ENCODE measurements around the gene PARP8. TPM values are rescaled to one million over a fixed set of nuclear protein-coding genes. Genes with fewer than 3 reads are reported as not detected.
"Not testable (repeated sequence)": the region's sequence is repeated elsewhere in the genome, so short reads cannot be mapped to it uniquely, and the experiment has no call there.

Gene PARP8
- total and polyA plus RNA-seq, 2 of the 8 experiments (the other 6 are each of a cell fraction or from before 2014, with no cell fraction given) = 16.6 to 30.6 TPM

- H3K9me3 ChIP-seq (ENCODE audit: insufficient read depth in 2 of 2, low read depth in 1 of 2, low read length in 1 of 2) = no peaks in the 10 kb centered on the region
- H3K9ac ChIP-seq (replicated peaks in 1 of 4; ENCODE audit: extremely low read depth in 1 of 4, low read depth in 3 of 4, low read length in 3 of 4) = no peak overlapping the region
- TF ChIP-seq KDM1A (IDR thresholded peaks at IDR 0.05; ENCODE audit: borderline replicate concordance, low read length) (no peak), SP1 (IDR thresholded peaks at IDR 0.05; ENCODE audit: low read depth, low read length) (no peak)
- H2BK120ac ChIP-seq (replicated peaks; ENCODE audit: low read depth, low read length) = no peak overlapping the region
- 86% methylated on average over 3 of the region's 3 CpGs; no CpG with 5 or more reads in 1 of the 2 experiments for WGBS, 2 experiments (ENCODE audit: extremely low coverage in 1 of 2, insufficient coverage in 1 of 2, insufficient read length in 1 of 2, insufficient replicate concordance in 2 of 2, low coverage in 1 of 2, low lambda C conversion rate in 2 of 2, missing lambda C conversion rate in 1 of 2)
- H2BK5ac ChIP-seq (ENCODE audit: low read depth, low read length) = no peak overlapping the region
- ChIA-PET POLR2A (ENCODE audit: partially characterized antibody) (no interaction called here), CTCF (ENCODE audit: partially characterized antibody) (no interaction called here)
- no peak overlapping the region for H3K18ac ChIP-seq (ENCODE audit: extremely low read depth, low read length)
- no peak overlapping the region for H2AFZ ChIP-seq (ENCODE audit: low read length)
- H3K23ac ChIP-seq (ENCODE audit: insufficient read length) = no peak overlapping the region
- no peak overlapping the region for H4K8ac ChIP-seq (ENCODE audit: extremely low read depth, insufficient read depth, low read length)
- no peaks in the 10 kb centered on the region for H4K20me1 ChIP-seq (replicated peaks in 1 of 2; ENCODE audit: control insufficient read depth in 1 of 2, insufficient read depth in 2 of 2, low read length in 2 of 2)
- H4K91ac ChIP-seq (replicated peaks; ENCODE audit: insufficient read length, low read length) = no peak overlapping the region
- H2BK20ac ChIP-seq (ENCODE audit: low read length) = no peak overlapping the region
- H2BK15ac ChIP-seq (ENCODE audit: low read length) = no peak overlapping the region
- H3K27ac ChIP-seq (ENCODE audit: low read depth, low read length) = no peak overlapping the region
- no peak overlapping the region for H3K56ac ChIP-seq (replicated peaks; ENCODE audit: insufficient read length, low read depth, low read length)
- no peaks in the 10 kb centered on the region for H3K79me2 ChIP-seq (ENCODE audit: control insufficient read depth in 1 of 2, insufficient read depth in 2 of 2, low read length in 2 of 2)
- no peak overlapping the region for H2AK5ac ChIP-seq (ENCODE audit: low read depth, low read length)
- no peak overlapping the region for H2BK12ac ChIP-seq (ENCODE audit: low read depth, low read length)
- no peaks in the 10 kb centered on the region for H3K79me1 ChIP-seq (ENCODE audit: low read depth, low read length)
- H3K23me2 ChIP-seq (ENCODE audit: low read depth, low read length) = no peaks in the 10 kb centered on the region
- no peak overlapping the region for H4K5ac ChIP-seq (ENCODE audit: insufficient read length, low read depth, low read length)
- no peaks in the 10 kb centered on the region for H3K36me3 ChIP-seq (ENCODE audit: control insufficient read depth in 2 of 4, insufficient read depth in 4 of 4, low read length in 3 of 4)
- no peak for FAIRE-seq
- H3K14ac ChIP-seq (ENCODE audit: insufficient read length) = no peak overlapping the region
- no peak for DNase-seq (ENCODE audit: low read depth in 1 of 2, low spot score in 2 of 2)
- H3K4me1 ChIP-seq (replicated peaks in 1 of 4; ENCODE audit: control insufficient read depth in 3 of 4, insufficient read depth in 4 of 4, low read length in 3 of 4) = no peaks in the 10 kb centered on the region
- no peaks in the 10 kb centered on the region for H3K27me3 ChIP-seq (replicated peaks in 1 of 4; ENCODE audit: control insufficient read depth in 3 of 4, extremely low read depth in 1 of 4, insufficient read depth in 3 of 4, low read length in 3 of 4)
- no peak overlapping the region for H3K4me2 ChIP-seq (ENCODE audit: insufficient read depth in 1 of 2, low read depth in 2 of 2, low read length in 2 of 2)
- no peak overlapping the region for H3K4me3 ChIP-seq (ENCODE audit: extremely low read depth in 1 of 4, insufficient read depth in 2 of 4, low read depth in 3 of 4, low read length in 4 of 4)
- no peak overlapping the region for H3K4ac ChIP-seq (replicated peaks; ENCODE audit: insufficient read length, low read depth, low read length)
These were observed 142.0 kb downstream of the PARP8 start for GRCh38 chr5:50808406-50808805.

- 95% methylated on average over 6 of the region's 6 CpGs; no CpG with 5 or more reads in 1 of the 2 experiments for WGBS, 2 experiments (ENCODE audit: extremely low coverage in 1 of 2, insufficient coverage in 1 of 2, insufficient read length in 1 of 2, insufficient replicate concordance in 2 of 2, low coverage in 1 of 2, low lambda C conversion rate in 2 of 2, missing lambda C conversion rate in 1 of 2)
- H2BK12ac ChIP-seq (ENCODE audit: low read depth, low read length); H4K8ac ChIP-seq (ENCODE audit: extremely low read depth, insufficient read depth, low read length); H2AK5ac ChIP-seq (ENCODE audit: low read depth, low read length); H2BK20ac ChIP-seq (ENCODE audit: low read length); DNase-seq (ENCODE audit: low read depth in 1 of 2, low spot score in 2 of 2); H4K20me1 ChIP-seq (replicated peaks in 1 of 2; ENCODE audit: control insufficient read depth in 1 of 2, insufficient read depth in 2 of 2, low read length in 2 of 2); H3K9me3 ChIP-seq (ENCODE audit: insufficient read depth in 2 of 2, low read depth in 1 of 2, low read length in 1 of 2); H3K56ac ChIP-seq (replicated peaks; ENCODE audit: insufficient read length, low read depth, low read length); H3K4ac ChIP-seq (replicated peaks; ENCODE audit: insufficient read length, low read depth, low read length); H3K27ac ChIP-seq (ENCODE audit: low read depth, low read length); H3K23ac ChIP-seq (ENCODE audit: insufficient read length); H2AFZ ChIP-seq (ENCODE audit: low read length); POLR2A ChIA-PET (ENCODE audit: partially characterized antibody); FAIRE-seq; CTCF ChIA-PET (ENCODE audit: partially characterized antibody); H2BK15ac ChIP-seq (ENCODE audit: low read length); H3K4me2 ChIP-seq (ENCODE audit: insufficient read depth in 1 of 2, low read depth in 2 of 2, low read length in 2 of 2); H4K91ac ChIP-seq (replicated peaks; ENCODE audit: insufficient read length, low read length); H3K79me2 ChIP-seq (ENCODE audit: control insufficient read depth in 1 of 2, insufficient read depth in 2 of 2, low read length in 2 of 2); H3K27me3 ChIP-seq (replicated peaks in 1 of 4; ENCODE audit: control insufficient read depth in 3 of 4, extremely low read depth in 1 of 4, insufficient read depth in 3 of 4, low read length in 3 of 4); H3K4me3 ChIP-seq (ENCODE audit: extremely low read depth in 1 of 4, insufficient read depth in 2 of 4, low read depth in 3 of 4, low read length in 4 of 4); H3K23me2 ChIP-seq (ENCODE audit: low read depth, low read length); H3K9ac ChIP-seq (replicated peaks in 1 of 4; ENCODE audit: extremely low read depth in 1 of 4, low read depth in 3 of 4, low read length in 3 of 4); H3K79me1 ChIP-seq (ENCODE audit: low read depth, low read length); H3K4me1 ChIP-seq (replicated peaks in 1 of 4; ENCODE audit: control insufficient read depth in 3 of 4, insufficient read depth in 4 of 4, low read length in 3 of 4); H3K14ac ChIP-seq (ENCODE audit: insufficient read length); H2BK5ac ChIP-seq (ENCODE audit: low read depth, low read length); H3K36me3 ChIP-seq (ENCODE audit: control insufficient read depth in 2 of 4, insufficient read depth in 4 of 4, low read length in 3 of 4); H4K5ac ChIP-seq (ENCODE audit: insufficient read length, low read depth, low read length); H2BK120ac ChIP-seq (replicated peaks; ENCODE audit: low read depth, low read length); H3K18ac ChIP-seq (ENCODE audit: extremely low read depth, low read length): not testable (repeated sequence)
These were observed 145.3 kb downstream of the PARP8 start for GRCh38 chr5:50811746-50812145.

Data from H1 (cell line).